ENCODE results near the gene EEA1.

DNA sequence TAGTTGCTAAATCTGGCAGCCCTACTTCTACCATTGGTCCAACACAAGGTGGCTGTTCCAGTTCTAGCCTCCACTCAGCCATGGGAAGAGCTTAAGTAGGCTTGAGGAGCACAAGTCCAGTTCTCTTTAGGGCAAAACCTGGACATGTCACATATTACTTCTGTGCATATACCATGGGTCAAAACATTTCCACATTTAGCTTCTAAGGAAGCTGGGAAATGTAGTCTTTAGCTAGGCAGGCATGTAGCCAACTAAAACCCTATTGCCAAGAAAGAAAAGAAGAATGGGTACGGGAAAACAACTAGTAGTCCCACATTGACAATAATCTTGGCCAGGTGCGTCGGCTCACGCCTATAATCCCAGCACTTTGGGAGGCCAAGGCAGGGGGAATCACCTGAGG is 20.9 kb upstream of the EEA1 start:
- no peak for TF ChIP-seq CTCF (conservative IDR thresholded peaks at IDR 0.05 in 1 of 2, IDR thresholded peaks at IDR 0.05 in 1 of 2; ENCODE audit: low read depth in 1 of 2, low read length in 2 of 2)
- TF ChIP-seq EZH2 (IDR thresholded peaks at IDR 0.05; ENCODE audit: low read length, missing control alignments), result no peak
